Activated CD4-positive, alpha-beta T cell treated with anti-CD3 and anti-CD28 coated beads, Interleukin-2, amount 10 ng/mL, durations not matched to agents 24 days and 14 days (primary cell): ENCODE data around the gene PLS3. TPM values are rescaled to one million over a fixed set of nuclear protein-coding genes. Genes with fewer than 3 reads are reported as not detected.
A peak's percentile ranks its signal among the peaks of the same experiment; 100 is the strongest.
"Not testable (repeated sequence)": the region's sequence is repeated elsewhere in the genome, so short reads cannot be mapped to it uniquely, and the experiment has no call there.

Experiments
- DNase-seq: peaks from one replicate; pipeline ENCODE4 v3.0.0; 2022
- H3K27ac Mint-ChIP-seq: one replicate; pipeline ENCODE4 v1.8.0; 2022; ENCODE audit warnings: mild to moderate bottlenecking, mixed read lengths
- H3K27me3 Mint-ChIP-seq: one replicate; pipeline ENCODE4 v1.8.0; 2022; ENCODE audit warnings: mixed read lengths
- H3K36me3 Mint-ChIP-seq: one replicate; pipeline ENCODE4 v1.8.0; 2022; ENCODE audit warnings: low read depth, mild to moderate bottlenecking, mixed read lengths
- H3K4me1 Mint-ChIP-seq: one replicate; pipeline ENCODE4 v1.8.0; 2021; ENCODE audit warnings: mixed read lengths
- H3K4me3 Mint-ChIP-seq: one replicate; pipeline ENCODE4 v1.8.0; 2022; ENCODE audit warnings: mild to moderate bottlenecking, moderate library complexity, mixed read lengths
- H3K9me3 Mint-ChIP-seq: one replicate; pipeline ENCODE4 v1.8.0; 2021; ENCODE audit warnings: mixed read lengths
- intact Hi-C: fragments of 100-400 bp; cut with micrococcal nuclease; formaldehyde crosslinking; loops from one replicate; pipeline ENCODE4 v1.15.1; 2023
- total RNA-seq: library from RNA; stranded (reverse); gene quantifications from 2 replicates; pipeline ENCODE4 v1.2.3, GENCODE V29; 2022

The PLS3 gene
- total RNA-seq, 1 donor from 2014 or later, result 6.5 TPM

- Mint-ChIP-seq H3K4me1 (no peaks in the 10 kb centered on the region), H3K27me3 (no peaks in the 10 kb centered on the region), H3K4me3 (no peak overlapping the region), H3K27ac (no peak overlapping the region), H3K9me3 (no peaks in the 10 kb centered on the region), H3K36me3 (no peaks in the 10 kb centered on the region)
- intact Hi-C loops, result no loop called here
- no peak for DNase-seq
Measured at GRCh38 chrX:115602729-115603389, 41.9 kb downstream of the PLS3 start.

GRCh38 chrX:115603534-115604074, 42.6 kb downstream of the PLS3 start:
- no peaks in the 10 kb centered on the region for H3K36me3 Mint-ChIP-seq
- intact Hi-C loops, result no loop called here
- H3K27me3 Mint-ChIP-seq, result no peaks in the 10 kb centered on the region
- H3K9me3 Mint-ChIP-seq, result no peaks in the 10 kb centered on the region
- DNase-seq, result no peak
- H3K4me1 Mint-ChIP-seq, result no peaks in the 10 kb centered on the region
- no peak overlapping the region for H3K27ac Mint-ChIP-seq
- H3K4me3 Mint-ChIP-seq, result no peak overlapping the region

GRCh38 chrX:115606861-115607260, 45.9 kb downstream of the PLS3 start:
- H3K36me3 Mint-ChIP-seq, result no peaks in the 10 kb centered on the region

GRCh38 chrX:115609621-115610020, 48.6 kb downstream of the PLS3 start:
- H3K36me3 Mint-ChIP-seq, result no peaks in the 10 kb centered on the region
- H3K27me3 Mint-ChIP-seq, result no peaks in the 10 kb centered on the region
- H3K4me3 Mint-ChIP-seq, result no peak overlapping the region
- H3K4me1 Mint-ChIP-seq, result no peaks in the 10 kb centered on the region
- no peak overlapping the region for H3K27ac Mint-ChIP-seq
- intact Hi-C loops, result no loop called here
- no peak for DNase-seq
- no peaks in the 10 kb centered on the region for H3K9me3 Mint-ChIP-seq

More at GRCh38 chrX:115606861-115607260, 45.9 kb downstream of the PLS3 start:
- Mint-ChIP-seq H3K27ac (no peak overlapping the region), H3K4me3 (no peak overlapping the region), H3K27me3 (no peaks in the 10 kb centered on the region), H3K4me1 (no peaks in the 10 kb centered on the region), H3K9me3 (no peaks in the 10 kb centered on the region)
- intact Hi-C loops, result no loop called here
- no peak for DNase-seq

GRCh38 chrX:115616943-115617563, 56.1 kb downstream of the PLS3 start:
- H3K4me3 Mint-ChIP-seq, result no peak overlapping the region
- H3K36me3 Mint-ChIP-seq, result no peaks in the 10 kb centered on the region
- peaks cover 5% of the 10 kb centered on the region for H3K4me1 Mint-ChIP-seq
- DNase-seq, result peak; percentile 50
- no peaks in the 10 kb centered on the region for H3K9me3 Mint-ChIP-seq
- H3K27ac Mint-ChIP-seq, result peak overlapping the region; percentile 66
- H3K27me3 Mint-ChIP-seq, result no peaks in the 10 kb centered on the region
- intact Hi-C loops, result loop anchor here (1.0 to 5.0 kb wide), 2 partner anchors 33 to 55 kb away; partner anchors contain the start of gene PLS3

GRCh38 chrX:115622534-115622933, 61.6 kb downstream of the PLS3 start:
- H3K4me3 Mint-ChIP-seq, result no peak overlapping the region

GRCh38 chrX:115624916-115625315, 63.9 kb downstream of the PLS3 start:
- Mint-ChIP-seq H3K9me3 (no peaks in the 10 kb centered on the region), H3K4me3 (no peak overlapping the region), H3K27ac (no peak overlapping the region), H3K4me1 (no peaks in the 10 kb centered on the region), H3K36me3 (no peaks in the 10 kb centered on the region), H3K27me3 (no peaks in the 10 kb centered on the region)
- no peak for DNase-seq
- intact Hi-C loops, result no loop called here

More at GRCh38 chrX:115622534-115622933, 61.6 kb downstream of the PLS3 start:
- Mint-ChIP-seq H3K4me1 (no peaks in the 10 kb centered on the region), H3K9me3 (no peaks in the 10 kb centered on the region), H3K36me3 (no peaks in the 10 kb centered on the region), H3K27ac (no peak overlapping the region), H3K27me3 (no peaks in the 10 kb centered on the region)
- no peak for DNase-seq
- intact Hi-C loops, result no loop called here

GRCh38 chrX:115625572-115626301, 64.8 kb downstream of the PLS3 start:
- Mint-ChIP-seq H3K27me3 (no peaks in the 10 kb centered on the region), H3K4me1 (no peaks in the 10 kb centered on the region), H3K36me3 (no peaks in the 10 kb centered on the region), H3K4me3 (no peak overlapping the region), H3K27ac (no peak overlapping the region), H3K9me3 (no peaks in the 10 kb centered on the region)
- DNase-seq, result no peak
- intact Hi-C loops, result no loop called here

GRCh38 chrX:115630204-115630603, 69.2 kb downstream of the PLS3 start:
- intact Hi-C loops, result no loop called here
- no peak for DNase-seq
- Mint-ChIP-seq H3K4me1 (no peaks in the 10 kb centered on the region), H3K27me3 (no peaks in the 10 kb centered on the region), H3K9me3 (no peaks in the 10 kb centered on the region), H3K27ac (no peak overlapping the region), H3K4me3 (no peak overlapping the region), H3K36me3 (no peaks in the 10 kb centered on the region)

GRCh38 chrX:115632455-115632854, 71.5 kb downstream of the PLS3 start:
- no peaks in the 10 kb centered on the region for H3K4me1 Mint-ChIP-seq
- no peaks in the 10 kb centered on the region for H3K9me3 Mint-ChIP-seq
- H3K36me3 Mint-ChIP-seq, result no peaks in the 10 kb centered on the region
- no peaks in the 10 kb centered on the region for H3K27me3 Mint-ChIP-seq
- no peak overlapping the region for H3K27ac Mint-ChIP-seq
- intact Hi-C loops, result no loop called here
- DNase-seq, result no peak
- H3K4me3 Mint-ChIP-seq, result no peak overlapping the region

GRCh38 chrX:115633397-115633796, 72.4 kb downstream of the PLS3 start:
- H3K36me3 Mint-ChIP-seq, DNase-seq, H3K27ac Mint-ChIP-seq, H3K4me3 Mint-ChIP-seq, intact Hi-C loops, H3K4me1 Mint-ChIP-seq, H3K27me3 Mint-ChIP-seq, H3K9me3 Mint-ChIP-seq: not testable (repeated sequence)

- intact Hi-C loops, result no loop called here
- Mint-ChIP-seq H3K27ac (no peak overlapping the region), H3K9me3 (no peaks in the 10 kb centered on the region), H3K36me3 (no peaks in the 10 kb centered on the region), H3K27me3 (no peaks in the 10 kb centered on the region), H3K4me1 (no peaks in the 10 kb centered on the region), H3K4me3 (no peak overlapping the region)
- no peak for DNase-seq
Measured at GRCh38 chrX:115639334-115639880, 78.4 kb downstream of the PLS3 start.

- Mint-ChIP-seq H3K9me3 (no peaks in the 10 kb centered on the region), H3K36me3 (no peaks in the 10 kb centered on the region), H3K27me3 (no peaks in the 10 kb centered on the region), H3K4me1 (no peaks in the 10 kb centered on the region), H3K27ac (no peak overlapping the region), H3K4me3 (no peak overlapping the region)
- intact Hi-C loops, result no loop called here
- DNase-seq, result no peak
Measured at GRCh38 chrX:115642311-115642710, 81.3 kb downstream of the PLS3 start.
